GM19455 (cell line): ENCODE measurements around the gene RNF150.
A peak's percentile ranks its signal among the peaks of the same experiment; 100 is the strongest.

Experiments used
- ATAC-seq: cut with Tn5 transposase; IDR thresholded peaks from one replicate; pipeline ENCODE4 v1.9.1; 2021; ENCODE audit not compliant: unreplicated experiment

The RNF150 gene

GRCh38 chr4:141132072-141132708 is 1.1 kb downstream of the RNF150 start:
- peak; percentile 12 for ATAC-seq

GRCh38 chr4:141131723-141132071 is 1.6 kb downstream of the RNF150 start:
- ATAC-seq = no peak

DNA sequence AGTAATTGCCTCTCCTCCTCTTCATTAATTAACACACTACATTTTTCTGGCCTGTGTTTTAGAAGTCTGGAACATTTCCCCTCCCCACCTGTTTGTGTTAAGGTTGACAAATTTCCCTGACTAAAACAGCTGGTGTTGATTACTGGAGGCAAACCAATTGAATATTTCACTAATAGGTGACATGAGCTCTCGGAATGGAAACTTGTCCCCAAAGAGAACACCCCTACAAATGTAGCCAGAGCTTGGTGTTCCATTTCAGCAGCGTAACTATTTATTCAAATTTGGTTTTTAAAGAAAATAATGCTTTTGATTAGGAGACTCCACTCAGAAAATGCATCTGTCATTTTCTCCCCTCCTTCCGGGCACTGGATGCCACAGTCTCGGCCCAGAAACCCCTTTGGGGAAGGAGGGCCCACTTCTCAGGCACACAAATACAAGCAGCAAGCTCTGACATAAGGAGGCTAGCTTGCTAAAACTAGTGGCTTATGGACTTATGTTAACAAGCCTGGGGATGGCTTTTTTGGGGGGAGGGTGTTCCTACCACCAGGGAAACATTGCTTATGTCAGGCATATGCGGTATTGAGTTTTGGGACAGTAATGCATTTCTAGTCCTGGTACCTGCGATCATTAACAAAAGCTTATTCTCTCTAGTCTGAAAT is 2.2 kb downstream of the RNF150 start:
- ATAC-seq = no peak

GRCh38 chr4:141127884-141128283 is 5.4 kb downstream of the RNF150 start:
- no peak for ATAC-seq

GRCh38 chr4:141126769-141127168 is 6.5 kb downstream of the RNF150 start:
- no peak for ATAC-seq

DNA sequence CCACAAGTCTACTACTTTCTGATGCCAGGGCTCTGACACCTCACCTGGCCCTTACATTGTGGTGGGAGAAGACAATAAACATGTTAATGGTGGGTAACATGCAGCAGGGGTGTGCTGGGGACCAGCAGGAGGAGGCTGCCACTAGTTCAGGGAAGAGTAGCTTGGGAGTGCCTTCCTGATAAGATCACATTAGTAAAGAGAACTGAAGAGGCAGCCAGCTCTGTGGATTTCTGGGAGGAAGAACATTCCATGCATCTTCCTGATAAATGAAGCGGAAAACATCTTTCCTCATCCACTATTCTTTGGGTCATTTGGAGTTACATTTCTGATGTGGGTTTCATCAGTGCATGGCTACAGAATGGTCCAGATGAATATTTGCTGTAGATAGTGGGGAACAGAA is 9.0 kb downstream of the RNF150 start:
- no peak for ATAC-seq

DNA sequence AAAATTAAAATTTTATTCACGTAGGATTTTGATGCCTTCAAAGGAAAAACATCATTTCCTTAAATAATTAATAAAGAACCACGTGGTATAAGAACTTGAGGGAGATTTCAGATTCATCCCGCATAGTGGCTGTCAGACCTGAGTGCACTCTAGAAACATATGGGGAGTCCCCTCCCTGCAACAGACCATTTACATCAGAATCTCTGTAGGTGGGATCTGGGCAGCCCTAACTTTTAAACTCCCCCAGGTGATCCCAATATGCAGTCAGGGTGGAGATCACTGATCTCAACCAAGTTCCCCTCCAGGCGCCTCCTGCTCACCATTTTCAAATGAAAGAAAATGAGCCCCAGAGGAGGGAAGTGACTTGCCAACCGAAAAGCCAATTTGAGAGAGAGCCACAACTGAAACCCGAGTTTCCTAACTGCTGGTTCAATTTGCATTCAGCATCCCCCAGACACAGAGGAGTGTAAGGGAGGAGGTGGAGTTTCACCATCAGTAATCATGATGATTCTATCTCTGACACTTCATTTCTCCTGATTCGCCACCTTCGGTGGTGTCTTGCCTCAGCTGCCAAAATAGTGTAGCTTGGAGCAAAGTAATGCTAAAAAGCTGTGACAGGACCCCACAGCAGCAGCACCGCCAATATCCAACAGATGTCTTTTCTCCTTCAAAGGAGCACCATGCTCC is 11.4 kb downstream of the RNF150 start:
- no peak for ATAC-seq

DNA sequence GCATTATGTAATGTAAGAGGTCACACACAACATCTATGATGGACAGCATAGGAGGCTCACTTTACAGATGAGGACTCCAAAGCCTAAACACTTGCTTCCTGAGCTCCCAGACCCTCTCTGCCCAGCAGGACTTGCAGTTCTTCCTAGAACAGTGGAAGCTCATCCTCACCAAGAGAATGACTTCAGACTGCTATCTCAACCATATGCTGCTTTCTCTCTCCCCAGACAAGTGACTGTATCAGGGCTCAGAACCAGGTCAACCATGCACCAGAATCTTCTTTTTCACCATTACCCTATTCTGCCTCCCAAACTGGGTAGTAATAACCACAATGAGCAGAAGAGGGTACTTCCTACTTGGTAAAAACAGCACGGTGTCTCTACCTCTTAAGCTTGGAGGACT is 12.2 kb downstream of the RNF150 start:
- no peak for ATAC-seq

- no peak for ATAC-seq
These were observed 13.2 kb downstream of the RNF150 start for GRCh38 chr4:141120036-141120593.

DNA sequence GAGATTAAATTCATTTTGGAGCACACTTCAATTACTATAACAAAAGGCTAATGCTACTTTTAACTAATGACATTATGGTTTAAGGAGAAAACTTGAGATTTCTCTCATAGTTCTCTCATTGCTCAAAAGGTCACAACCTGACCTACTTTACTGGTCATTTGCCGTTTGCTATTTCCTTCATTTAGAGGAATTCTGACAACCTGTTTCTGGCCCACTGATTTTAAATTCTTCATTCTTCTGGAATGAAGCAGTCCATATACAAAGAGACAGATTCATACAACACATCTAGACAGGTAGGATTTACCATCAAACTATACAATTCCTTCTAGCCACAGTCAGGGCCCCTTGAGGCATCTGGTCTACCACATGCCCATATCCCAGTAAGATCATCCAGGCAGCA is 14.2 kb downstream of the RNF150 start:
- ATAC-seq = no peak

GRCh38 chr4:141118381-141118780 is 14.9 kb downstream of the RNF150 start:
- ATAC-seq = no peak

DNA sequence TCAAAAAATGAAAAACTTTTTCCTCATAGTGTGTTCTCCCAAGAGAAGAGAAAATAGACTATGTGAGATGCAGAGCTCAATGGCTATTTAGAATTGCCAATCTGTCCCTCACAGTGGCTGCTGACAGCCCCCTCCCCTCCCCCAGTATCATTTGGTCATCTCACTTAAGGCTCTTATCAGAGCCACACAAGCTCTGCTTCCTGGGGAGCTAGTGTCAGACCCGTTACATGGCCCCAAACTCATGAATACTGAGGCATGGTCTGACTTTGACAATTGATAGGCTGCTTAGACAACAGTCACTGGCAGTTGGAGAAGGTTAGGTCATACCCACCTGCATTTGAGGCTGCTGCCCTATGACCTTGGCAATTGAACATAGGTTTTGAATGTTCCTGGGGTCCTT is 15.3 kb downstream of the RNF150 start:
- ATAC-seq = no peak

DNA sequence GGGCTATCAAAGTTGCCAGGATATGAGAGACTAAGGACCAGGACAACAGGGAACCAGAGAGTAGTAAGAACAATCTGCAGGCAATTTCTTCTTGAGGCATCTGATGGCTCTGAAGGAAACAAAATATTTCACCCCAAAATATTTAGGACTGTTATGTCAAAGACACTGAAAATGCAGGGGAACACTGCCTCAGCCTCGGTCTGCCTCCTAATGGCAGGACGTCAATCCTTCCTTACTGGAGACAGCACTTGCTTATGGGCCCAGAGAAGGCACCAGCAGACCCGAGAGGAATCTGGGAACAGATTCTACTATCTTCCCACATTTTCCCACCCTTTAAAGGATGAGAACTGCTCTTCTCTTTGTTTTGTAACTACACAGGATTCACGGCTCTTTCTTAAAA is 23.3 kb downstream of the RNF150 start:
- no peak for ATAC-seq

DNA sequence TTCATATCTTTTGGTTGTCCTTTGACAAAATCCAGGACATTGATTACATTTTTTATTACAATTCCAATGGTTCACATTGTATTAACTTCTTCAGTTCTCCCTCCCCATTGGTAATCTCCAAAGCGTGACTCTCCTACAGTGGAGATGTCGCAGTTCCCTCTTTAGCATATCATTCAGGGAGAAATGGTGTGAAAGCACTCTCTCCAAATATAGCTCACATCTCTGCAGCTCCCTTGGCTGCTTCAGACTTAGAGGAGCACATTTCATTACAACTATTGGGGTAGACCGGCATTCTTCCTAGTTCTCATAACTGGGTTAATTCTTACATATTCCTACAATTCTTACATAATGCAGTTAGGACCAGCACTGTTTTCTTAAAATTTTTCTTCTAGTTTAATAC is 25.3 kb downstream of the RNF150 start:
- no peak for ATAC-seq

GRCh38 chr4:141102367-141102766 is 30.9 kb downstream of the RNF150 start:
- ATAC-seq = no peak

DNA sequence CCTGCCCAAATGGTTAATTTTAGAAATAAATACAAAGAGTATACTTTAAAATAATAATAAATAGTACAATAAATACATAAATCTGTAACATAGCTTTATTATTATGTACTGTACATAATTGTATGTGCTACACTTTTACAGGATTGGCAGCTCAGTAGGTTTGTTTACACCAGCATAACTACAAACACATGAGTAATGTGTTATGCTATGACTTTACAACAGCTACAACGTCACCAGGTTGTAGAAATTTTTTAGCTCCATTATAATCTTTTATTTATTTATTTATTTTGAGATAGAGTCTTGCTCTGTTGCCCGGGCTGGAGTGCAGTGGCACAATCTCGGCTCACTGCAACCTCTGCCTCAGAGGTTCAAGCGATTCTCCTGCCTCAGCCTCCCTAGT is 31.8 kb downstream of the RNF150 start:
- ATAC-seq = no peak

DNA sequence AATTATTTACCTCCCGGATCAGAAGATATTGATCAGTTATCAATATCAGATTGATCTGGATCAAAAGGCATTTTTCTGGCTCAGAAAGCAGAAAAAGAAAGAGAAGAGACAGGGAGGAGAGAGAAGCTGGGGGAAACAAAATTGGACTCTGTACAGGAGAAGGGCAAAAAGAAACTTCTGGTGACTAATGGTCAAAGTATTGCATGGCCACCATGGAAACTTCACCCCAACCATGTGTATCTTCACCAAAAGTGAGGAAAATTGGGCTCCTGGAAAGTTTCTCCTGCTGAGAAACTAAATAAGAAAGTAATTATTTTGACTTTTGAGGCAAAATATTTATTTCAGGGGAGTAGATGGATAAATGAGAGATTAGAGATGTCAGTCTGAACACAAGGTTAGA is 33.9 kb downstream of the RNF150 start:
- no peak for ATAC-seq

DNA sequence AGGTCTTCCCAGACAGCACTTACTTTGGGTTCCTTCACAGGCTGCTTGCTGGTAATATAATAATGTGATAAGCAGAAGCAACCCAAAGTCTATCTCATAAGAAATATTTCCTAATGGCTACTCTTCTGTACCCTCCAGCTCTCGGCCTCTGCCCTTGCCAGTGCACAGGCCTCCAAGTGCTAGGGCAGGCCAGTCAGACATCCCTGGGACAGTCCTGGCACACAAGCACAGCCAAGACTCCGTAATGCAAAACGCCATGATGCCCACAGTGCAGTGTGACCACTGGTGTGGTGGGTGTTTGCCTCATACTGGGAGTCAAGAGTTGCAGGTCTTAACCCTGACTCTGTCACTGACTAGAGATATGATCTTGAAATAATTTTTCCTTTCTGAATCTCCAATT is 35.1 kb downstream of the RNF150 start:
- ATAC-seq = no peak

GRCh38 chr4:141090473-141090872 is 42.8 kb downstream of the RNF150 start:
- no peak for ATAC-seq

DNA sequence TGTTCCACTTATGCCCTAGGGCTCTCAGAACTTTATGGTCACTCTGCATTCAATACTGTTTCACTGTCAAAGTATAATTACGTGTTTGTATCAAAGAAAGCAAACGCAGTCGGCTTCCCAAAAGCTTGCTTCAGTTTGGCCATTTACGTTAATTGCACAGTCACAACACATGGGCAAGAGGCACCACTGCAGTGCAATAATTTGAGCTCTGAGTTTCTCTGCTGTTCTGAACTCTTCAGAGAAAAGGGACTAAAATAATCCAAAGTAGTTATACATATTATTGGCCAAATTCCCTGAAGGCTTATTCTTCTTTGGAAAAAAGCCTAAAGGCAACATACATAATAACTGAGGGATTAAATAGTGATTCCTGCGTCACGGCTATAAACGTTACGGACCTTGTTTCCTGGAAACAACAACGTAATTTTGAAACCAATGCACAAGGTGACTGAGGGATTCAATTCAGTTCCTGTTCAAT is 51.3 kb downstream of the RNF150 start:
- no peak for ATAC-seq

GRCh38 chr4:141080668-141081067 is 52.6 kb downstream of the RNF150 start:
- no peak for ATAC-seq

- ATAC-seq = no peak
These were observed 53.8 kb downstream of the RNF150 start for GRCh38 chr4:141079393-141079930.
